GM12864 (cell line): ENCODE results near the gene ARHGAP8.
"Not testable (repeated sequence)": the region's sequence is repeated elsewhere in the genome, so short reads cannot be mapped to it uniquely, and the experiment has no call there.

Source experiments
- DNase-seq: peaks from one replicate; pipeline ENCODE4 v3.0.0-alpha.2; 2011; ENCODE audit warnings: low read depth
- H3K4me3 ChIP-seq: 2 replicates; pipeline ENCODE4 v1.5.1; 2011; ENCODE audit warnings: mild to moderate bottlenecking, low read depth, low read length, control low read depth
- CTCF ChIP-seq: IDR thresholded peaks from 2 replicates; pipeline ENCODE4 v1.5.1; 2011; ENCODE audit warnings: low read depth, mild to moderate bottlenecking, moderate library complexity, low read length, control low read depth, inconsistent platforms; ENCODE audit errors: missing control alignments

Gene ARHGAP8

GRCh38 chr22:44793106-44793505, 40.7 kb downstream of the ARHGAP8 start:
- DNase-seq = no peak
- no peak overlapping the region for H3K4me3 ChIP-seq
- TF ChIP-seq CTCF = no peak

GRCh38 chr22:44793506-44794172, 41.3 kb downstream of the ARHGAP8 start:
- H3K4me3 ChIP-seq = no peak overlapping the region
- TF ChIP-seq CTCF = no peak
- DNase-seq = no peak

- TF ChIP-seq CTCF = no peak
- DNase-seq = no peak
- H3K4me3 ChIP-seq = no peak overlapping the region
Measured at GRCh38 chr22:44795701-44796630, 43.6 kb downstream of the ARHGAP8 start.

GRCh38 chr22:44797181-44797725, 44.9 kb downstream of the ARHGAP8 start:
- TF ChIP-seq CTCF = no peak
- H3K4me3 ChIP-seq = no peak overlapping the region
- no peak for DNase-seq

GRCh38 chr22:44799077-44799945, 46.9 kb downstream of the ARHGAP8 start:
- no peak for TF ChIP-seq CTCF
- no peak overlapping the region for H3K4me3 ChIP-seq
- DNase-seq = no peak

- H3K4me3 ChIP-seq, DNase-seq: not testable (repeated sequence)
Measured at GRCh38 chr22:44799946-44800634, 47.7 kb downstream of the ARHGAP8 start.
